Heart right ventricle (tissue), 16 donors: ENCODE measurements around the gene NEDD4L. TPM values are rescaled to one million over a fixed set of nuclear protein-coding genes. Genes with fewer than 3 reads are reported as not detected.

Experiments used
- ATAC-seq, 8 donors: fragments of 200-7000 bp; cut with Tn5 transposase; one replicate each; pipeline ENCODE4 v1.9.1; 2020; ENCODE audit warnings: mild to moderate bottlenecking in 8 of 8, moderate library complexity in 8 of 8, moderate number of reproducible peaks in 1 of 8
- DNase-seq, 2 donors: peaks; one replicate each; pipeline ENCODE4 v3.0.0-alpha.2; 2020
- H3K27ac ChIP-seq, 10 donors: fragments of 200-600 bp; sonication (generic) in 2 of 10; one replicate each; pipeline versions ENCODE4 v1.5.0 to v1.8.0; 2020 to 2022; ENCODE audit warnings: mild to moderate bottlenecking in 3 of 10
- H3K27me3 ChIP-seq, 7 donors: fragments of 200-600 bp; one replicate each; pipeline ENCODE4 v1.8.0; 2021 to 2022; ENCODE audit warnings: mild to moderate bottlenecking in 2 of 7
- H3K36me3 ChIP-seq, 9 donors: fragments of 200-600 bp; sonication (generic) in 1 of 9; one replicate each; pipeline versions ENCODE4 v1.5.0 to v1.8.0; 2020 to 2022; ENCODE audit warnings: mild to moderate bottlenecking in 2 of 9
- H3K4me1 ChIP-seq, 9 donors: fragments of 200-600 bp; sonication (generic) in 1 of 9; one replicate each; pipeline versions ENCODE4 v1.5.0 to v1.8.0; 2020 to 2022; ENCODE audit warnings: mild to moderate bottlenecking in 4 of 9
- H3K4me3 ChIP-seq, 10 donors: fragments of 200-600 bp; sonication (generic) in 2 of 10; one replicate each; pipeline versions ENCODE4 v1.5.0 to v1.8.0; 2020 to 2022; ENCODE audit warnings: mild to moderate bottlenecking in 7 of 10, moderate library complexity in 2 of 10
- H3K9me3 ChIP-seq, 11 donors: fragments of 200-600 bp in 10 of 11; sonication (generic) in 2 of 11; one replicate each; pipeline versions ENCODE4 v1.5.0 to v1.8.0; 2013 to 2022; ENCODE audit warnings: mild to moderate bottlenecking in 2 of 11, control low read depth in 1 of 11, moderate library complexity in 1 of 11
- CTCF ChIP-seq, 9 donors: fragments of 200-600 bp; sonication (generic) in 2 of 9; IDR thresholded peaks; one replicate each; pipeline versions ENCODE4 v1.5.0 to v1.8.0; 2021 to 2022; ENCODE audit warnings: antibody characterized with exemption in 9 of 9, mild to moderate bottlenecking in 5 of 9, moderate library complexity in 1 of 9
- WGBS, 2 donors: extraction: QIAGEN DNeasy Blood & Tissue Kit; methylation state at CpG; one replicate each; pipeline ENCODE4 v1.1.7; 2013; ENCODE audit warnings: inconsistent platforms in 1 of 2; 5-methylcytosine and 5-hydroxymethylcytosine counted together
- intact Hi-C, 10 donors: fragments of 100-400 bp; cut with DNase I; formaldehyde crosslinking; loops; one replicate each; pipeline versions ENCODE4 v1.11.1 to v1.14.2; 2022
- polyA plus RNA-seq, 2 donors: library from polyadenylated mRNA; stranded (reverse); fragments of 200-250 nt; gene quantifications; one replicate each; pipeline ENCODE4 v1.2.3, GENCODE V29; 2013
- total RNA-seq, 10 donors: library from RNA; stranded (reverse); fragmentation: NEBNext Ultra II Directional in 3 of 10; extraction: Animal tissue kit (Norgen Biotek cat#: 25700) in 3 of 10; gene quantifications; one replicate each; pipeline versions ENCODE4 v1.2.1 to v1.2.4, GENCODE V29; 2021 to 2023
- donor health status: Arrhythmogenic right ventricular cardiomyopathy.
- donor health status: ischemic (EF 13 %, LVEDD 7.1; RV severe dilation, severe dysfunction).
- donor health status: healthy with polysubstance abuse.
- donor health status: DM: no; HTN: yes; CAD: no.
- donor health status: DM: no; HTN: no; CAD: no.
- donor health status: ischemic (EF 25% LVEDD 6.9; RV normal size, moderate dysfunction).
- donor health status: ischemic (EF 25% LVEDD 5.7; RV mildly dilated, moderate dysfunction).
- donor health status: healthy.
- donor health status: DM: yes; HTN: yes; CAD: no.
- donor health status: Ischemic cardiomyopathy.
- donor health status: ischemic (EF 35%, LVEDD 5.7; RV mildly dilated, moderate dysfunction).
- donor health status: nonischemic (EF 11% LVEDD 7.7; RV severe dilation, severe dysfunction).
- donor health status: DM: yes; HTN: yes; CAD: no.
- donor health status: PGD.
- donor health status: ischemic (EF 29% LVEDD 5.4; RV normal size, mild dysfunction).
- donor health status: nonischemic (EF 23%, LVEDD 6.1; RV moderate dilation, normal function).

Gene NEDD4L
- total and polyA plus RNA-seq, 12 donors = 9.6 to 67.1 (median 49.4) TPM

- Histone ChIP-seq H3K4me1 (peaks cover 0 to 31% (median 17%) of the 10 kb centered on the region in 9 donors), H3K27ac (peak overlapping the region in 7 of 10 donors; percentile 13 to 67 (median 53)), H3K9me3 (no peaks in the 10 kb centered on the region), H3K27me3 (peaks cover 0 to 33% (median 0%) of the 10 kb centered on the region in 7 donors), H3K36me3 (no peaks in the 10 kb centered on the region), H3K4me3 (no peak overlapping the region)
- ATAC-seq (peak in 6 of 8 donors; percentile 46 to 74 (median 58)), DNase-seq (no peak)
- intact Hi-C loops = loop anchor here in 1 of 10 donors (10.0 kb wide), 1 partner anchor 106 kb away; no protein-coding TSS in a partner anchor
- no peak for TF ChIP-seq CTCF (IDR thresholded peaks at IDR 0.05)
- 25 to 29% methylated on average over 4 of the region's 4 CpGs for WGBS, 2 donors
These were observed 164.3 kb downstream of the NEDD4L start for GRCh38 chr18:58208207-58208932.

GRCh38 chr18:58209326-58209725, 165.3 kb downstream of the NEDD4L start:
- DNase-seq (no peak), ATAC-seq (no peak)
- Histone ChIP-seq H3K9me3 (no peaks in the 10 kb centered on the region), H3K27ac (no peak overlapping the region), H3K36me3 (no peaks in the 10 kb centered on the region), H3K4me3 (no peak overlapping the region), H3K27me3 (peaks cover 0 to 33% (median 0%) of the 10 kb centered on the region in 7 donors), H3K4me1 (peaks cover 0 to 31% (median 17%) of the 10 kb centered on the region in 9 donors)
- 73 to 79% methylated on average over 2 to 3 of the region's 3 CpGs for WGBS, 2 donors
- intact Hi-C loops = loop anchor here in 1 of 10 donors (10.0 kb wide), 1 partner anchor 105 kb away; no protein-coding TSS in a partner anchor
- TF ChIP-seq CTCF (IDR thresholded peaks at IDR 0.05) = no peak

- H3K4me1 ChIP-seq = peaks cover 0 to 25% (median 15%) of the 10 kb centered on the region in 9 donors
- no peaks in the 10 kb centered on the region for H3K9me3 ChIP-seq
- no peak for ATAC-seq
- no peak overlapping the region for H3K27ac ChIP-seq
- WGBS, 2 donors = 93 to 96% methylated on average over 4 of the region's 4 CpGs
- no peak for TF ChIP-seq CTCF (IDR thresholded peaks at IDR 0.05)
- intact Hi-C loops = no loop called here
- no peaks in the 10 kb centered on the region for H3K36me3 ChIP-seq
- DNase-seq = no peak
- peaks cover 0 to 44% (median 0%) of the 10 kb centered on the region in 7 donors for H3K27me3 ChIP-seq
- H3K4me3 ChIP-seq = no peak overlapping the region
These were observed 167.5 kb downstream of the NEDD4L start for GRCh38 chr18:58211510-58211909.

GRCh38 chr18:58212274-58212673, 168.2 kb downstream of the NEDD4L start:
- H3K27ac ChIP-seq = no peak overlapping the region
- H3K4me3 ChIP-seq = no peak overlapping the region
- intact Hi-C loops = no loop called here
- WGBS, 2 donors = 90 to 96% methylated on average over 8 of the region's 8 CpGs
- no peak for ATAC-seq
- no peaks in the 10 kb centered on the region for H3K9me3 ChIP-seq
- TF ChIP-seq CTCF (IDR thresholded peaks at IDR 0.05) = no peak
- no peak for DNase-seq
- peaks cover 0 to 29% (median 15%) of the 10 kb centered on the region in 9 donors for H3K4me1 ChIP-seq
- H3K27me3 ChIP-seq = peaks cover 0 to 51% (median 0%) of the 10 kb centered on the region in 7 donors
- no peaks in the 10 kb centered on the region for H3K36me3 ChIP-seq
